Middle frontal gyrus (tissue), 1 donor: ENCODE results near the gene EXTL1.
A peak's percentile ranks its signal among the peaks of the same experiment; 100 is the strongest.

Experiments used
- DNase-seq: peaks from one replicate; pipeline ENCODE4 v3.0.0-alpha.2; 2015; ENCODE audit warnings: low spot score; ENCODE audit errors: extremely low spot score

The EXTL1 gene

GRCh38 chr1:26023826-26024225 is 2.3 kb downstream of the EXTL1 start:
- no peak for DNase-seq

DNA sequence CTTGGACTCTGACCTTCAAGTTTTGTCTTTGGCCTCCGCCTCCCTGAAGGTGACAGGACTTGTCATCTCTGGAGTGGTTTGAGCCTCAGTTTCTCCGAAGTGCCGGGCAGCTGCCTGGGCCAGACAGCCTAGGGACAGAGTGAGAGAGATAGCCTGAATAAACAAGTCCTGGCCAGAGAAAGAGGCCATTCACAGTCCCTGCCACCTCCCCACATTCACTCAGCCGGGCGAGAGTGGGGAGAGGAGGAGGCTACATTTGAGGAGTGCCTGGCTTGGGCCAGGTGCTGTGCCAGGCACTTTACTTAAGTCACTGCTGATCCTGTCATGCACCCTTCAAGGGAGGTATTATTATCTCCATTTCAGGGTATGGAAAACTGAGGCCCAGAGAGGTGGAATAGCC is 3.5 kb downstream of the EXTL1 start:
- DNase-seq, result no peak

DNA sequence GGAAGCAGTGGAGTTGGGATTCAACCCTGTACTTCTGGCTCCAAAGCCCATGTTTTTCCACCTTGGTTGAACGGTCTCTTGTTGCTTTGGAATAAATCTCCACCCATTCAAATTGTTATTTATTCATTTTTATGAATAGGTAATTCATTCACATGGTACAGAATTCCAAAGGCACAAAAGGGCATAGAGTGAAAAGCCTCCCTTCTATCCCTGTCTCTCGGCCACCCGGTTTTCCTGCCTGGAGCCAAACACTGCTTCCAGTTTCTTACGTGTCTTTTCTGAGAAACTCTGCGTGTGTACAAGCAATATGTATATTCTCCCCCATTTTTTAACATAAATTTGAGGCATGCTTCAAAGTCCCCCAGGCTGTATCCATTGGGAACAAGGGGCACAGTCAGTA is 3.9 kb downstream of the EXTL1 start:
- no peak for DNase-seq

GRCh38 chr1:26027716-26028489 is 6.3 kb downstream of the EXTL1 start:
- no peak for DNase-seq

- no peak for DNase-seq
Measured at GRCh38 chr1:26028490-26028980, 7.0 kb downstream of the EXTL1 start.

DNA sequence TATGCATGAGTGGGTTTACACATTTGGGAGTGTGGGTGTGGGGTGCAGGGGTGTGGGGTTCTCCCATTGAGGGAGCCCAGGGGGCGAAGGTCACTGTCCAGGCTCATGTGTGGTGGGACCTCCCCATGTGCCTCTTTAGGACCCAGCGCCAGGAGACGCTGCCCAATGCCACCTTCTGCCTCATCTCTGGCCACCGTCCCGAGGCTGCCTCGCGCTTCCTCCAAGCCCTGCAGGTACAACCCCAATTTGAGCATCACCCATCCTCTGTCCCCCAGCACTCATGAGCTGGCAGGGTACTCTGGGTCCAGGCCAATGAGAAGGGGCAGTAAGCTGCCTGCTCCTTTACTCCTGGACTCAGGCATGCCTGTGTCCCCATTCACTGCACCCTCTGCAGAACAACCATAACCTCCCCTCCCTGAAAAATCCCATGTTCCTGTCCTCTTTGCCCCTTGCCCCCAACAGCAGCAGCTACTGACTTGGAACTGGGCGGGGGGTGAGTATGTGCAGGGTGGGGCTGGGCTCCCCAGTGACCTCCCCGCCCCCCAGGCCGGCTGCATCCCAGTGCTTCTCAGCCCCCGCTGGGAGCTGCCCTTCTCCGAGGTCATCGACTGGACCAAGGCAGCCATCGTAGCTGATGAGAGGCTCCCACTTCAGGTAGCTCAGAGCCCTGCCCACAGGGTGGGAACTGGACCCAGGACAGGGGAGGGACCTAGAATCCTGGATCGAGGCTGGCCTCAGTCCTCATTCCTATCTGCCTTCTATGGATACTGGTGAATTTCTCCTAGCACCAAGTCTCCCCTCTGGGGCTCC is 7.7 kb downstream of the EXTL1 start:
- no peak for DNase-seq

DNA sequence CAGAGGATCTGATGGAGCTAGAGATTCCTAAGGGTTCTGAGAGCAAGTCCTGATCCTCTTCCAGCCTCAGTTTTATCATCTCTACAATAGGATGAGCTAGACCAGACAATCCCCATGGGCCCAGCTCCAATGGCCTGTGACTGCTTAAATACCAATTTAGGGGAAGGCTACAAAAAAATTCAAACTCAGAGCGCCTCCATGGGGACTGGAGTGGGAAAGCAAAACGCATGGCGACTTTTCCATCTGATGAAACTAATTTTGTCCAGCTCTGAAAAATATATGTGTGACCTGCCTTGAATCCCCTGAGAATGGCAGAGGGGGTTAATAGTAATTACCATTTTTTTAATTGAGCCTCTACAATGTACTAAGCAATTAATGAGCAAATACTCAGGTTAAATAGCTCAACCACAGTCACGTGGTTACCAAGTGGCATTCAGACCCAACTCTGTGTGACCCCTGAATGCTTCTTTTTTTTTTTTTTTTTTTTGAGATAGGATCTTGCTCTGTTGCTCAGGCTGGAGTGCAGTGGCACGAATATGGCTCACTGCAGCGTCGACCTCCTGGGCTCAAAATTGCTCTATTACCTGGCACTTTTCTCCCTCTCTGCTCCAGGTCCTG is 8.4 kb downstream of the EXTL1 start:
- DNase-seq, result no peak

DNA sequence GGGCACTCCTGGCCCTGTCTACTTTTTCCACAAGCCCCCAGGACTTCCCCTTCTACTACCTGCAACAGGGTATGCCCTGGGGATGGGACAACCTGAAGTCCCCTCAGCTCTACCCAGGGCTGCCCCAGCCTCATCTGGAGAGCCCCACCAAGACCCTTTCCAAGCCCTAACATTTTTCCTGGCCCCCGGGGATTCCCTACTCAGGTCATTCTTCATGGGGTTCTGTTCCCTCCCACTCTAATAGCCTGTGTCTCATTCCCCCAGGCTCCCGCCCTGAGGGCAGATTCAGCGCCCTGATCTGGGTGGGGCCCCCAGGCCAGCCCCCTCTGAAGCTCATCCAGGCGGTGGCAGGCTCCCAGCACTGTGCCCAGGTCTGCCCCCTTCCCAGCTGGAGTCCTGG is 9.6 kb downstream of the EXTL1 start:
- DNase-seq, result no peak

DNA sequence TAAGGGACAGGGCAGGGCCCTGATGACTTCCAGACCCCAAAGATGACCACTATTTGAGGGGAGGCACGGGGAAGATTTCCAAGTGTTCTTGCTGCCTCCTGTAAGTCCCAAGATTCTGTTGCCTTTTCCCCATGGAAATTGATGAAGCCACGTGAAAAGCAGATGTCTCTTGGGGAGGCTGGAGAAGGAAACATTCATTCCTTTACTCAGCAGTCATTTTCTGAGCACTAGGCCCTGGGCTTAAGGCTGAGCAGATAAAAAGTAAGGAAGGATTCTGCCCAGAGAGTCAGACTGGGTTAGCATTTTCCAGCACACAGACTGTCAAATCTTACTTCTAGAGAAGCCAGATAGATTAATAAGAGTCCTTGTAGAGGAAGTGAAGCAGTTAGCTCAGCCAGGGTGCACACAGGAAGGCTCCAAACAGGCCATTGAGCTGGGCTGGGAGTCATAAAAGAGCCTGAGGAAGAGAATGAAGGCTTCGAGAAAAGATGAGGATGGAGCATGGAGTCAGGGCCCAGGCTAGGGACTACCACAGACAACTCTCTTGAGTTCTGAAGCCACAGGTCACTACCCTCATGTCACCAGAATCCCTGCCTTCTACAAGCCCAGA is 10.1 kb downstream of the EXTL1 start:
- no peak for DNase-seq

DNA sequence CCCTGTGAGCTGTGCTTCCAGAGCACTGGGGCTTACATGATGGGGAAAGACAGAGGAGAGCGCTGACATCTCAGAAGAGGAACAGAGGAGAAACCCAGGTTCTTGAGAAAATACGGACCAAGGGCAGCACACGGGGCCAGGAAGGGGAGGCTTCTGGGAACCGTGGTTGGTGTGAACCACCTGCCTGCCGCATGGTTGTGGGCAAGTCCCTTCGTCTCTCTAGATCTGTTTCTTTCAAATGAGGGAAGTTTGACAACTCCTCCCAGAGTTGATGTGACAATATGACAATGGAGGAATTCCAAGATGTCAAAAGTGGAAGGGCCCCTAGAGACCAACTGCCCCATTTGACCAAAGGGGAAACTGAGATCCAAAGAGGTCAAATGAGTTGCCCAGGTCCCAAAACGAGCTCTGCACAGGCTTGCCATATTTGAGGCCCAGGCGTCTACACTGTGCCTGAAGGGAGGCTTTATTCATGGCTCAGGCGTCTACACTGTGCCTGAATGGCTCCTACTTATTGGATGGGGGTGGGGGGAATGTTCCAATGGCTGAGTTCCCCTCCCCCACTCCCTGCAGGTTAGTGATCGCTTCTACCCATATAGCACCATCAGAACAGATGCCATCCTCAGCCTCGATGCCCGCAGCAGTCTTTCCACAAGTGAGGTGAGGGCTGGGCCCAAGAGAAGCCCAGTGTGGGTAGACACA is 11.2 kb downstream of the EXTL1 start:
- DNase-seq, result no peak

- no peak for DNase-seq
Measured at GRCh38 chr1:26034504-26035202, 13.1 kb downstream of the EXTL1 start.

GRCh38 chr1:26035203-26035958 is 13.8 kb downstream of the EXTL1 start:
- DNase-seq, result peak; percentile 82

GRCh38 chr1:26035959-26036755 is 14.6 kb downstream of the EXTL1 start:
- peak; percentile 75 for DNase-seq

GRCh38 chr1:26036756-26037281 is 15.2 kb downstream of the EXTL1 start:
- no peak for DNase-seq

GRCh38 chr1:26037904-26038303 is 16.3 kb downstream of the EXTL1 start:
- no peak for DNase-seq

DNA sequence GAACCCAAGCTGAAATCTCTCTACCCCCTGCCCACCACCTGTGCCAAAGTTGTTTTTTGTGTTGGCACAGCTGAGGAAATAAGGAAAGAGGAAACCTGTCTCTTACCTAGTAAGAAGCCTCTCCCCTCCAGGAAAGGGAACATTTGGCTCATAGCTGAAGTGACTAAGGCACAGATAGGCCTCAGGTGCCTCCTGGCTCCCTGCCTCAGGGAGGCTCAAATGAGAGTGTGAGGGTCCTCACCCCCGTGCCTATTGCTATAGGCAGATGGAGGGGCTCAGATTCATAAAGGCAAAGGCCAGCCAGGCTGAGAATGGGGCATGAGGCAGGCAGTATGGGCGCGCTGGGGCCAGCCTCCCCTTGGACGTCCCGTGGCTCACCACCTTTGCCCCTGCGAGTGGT is 16.9 kb downstream of the EXTL1 start:
- DNase-seq, result no peak

DNA sequence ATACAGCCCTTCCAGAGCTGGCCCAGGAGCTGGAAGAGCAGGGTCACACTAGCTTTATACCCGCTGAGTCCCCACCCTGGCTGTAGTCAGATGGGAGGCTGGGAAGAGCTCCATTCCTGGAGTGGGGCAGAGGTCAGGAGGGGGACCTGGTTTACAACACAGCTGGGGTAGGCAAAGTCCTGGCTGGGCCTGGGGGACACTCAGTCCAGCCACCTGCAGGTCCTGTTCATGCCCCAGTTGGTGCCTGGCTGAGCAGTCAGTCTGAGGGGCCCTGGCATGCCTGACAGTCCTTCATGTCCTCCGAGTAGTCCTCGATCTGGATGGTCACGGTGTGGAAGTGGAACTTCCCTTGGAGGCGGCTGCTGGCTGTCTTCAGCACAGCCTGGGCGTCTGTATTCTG is 17.3 kb downstream of the EXTL1 start:
- DNase-seq, result no peak

- DNase-seq, result no peak
Measured at GRCh38 chr1:26041401-26041800, 19.8 kb downstream of the EXTL1 start.

DNA sequence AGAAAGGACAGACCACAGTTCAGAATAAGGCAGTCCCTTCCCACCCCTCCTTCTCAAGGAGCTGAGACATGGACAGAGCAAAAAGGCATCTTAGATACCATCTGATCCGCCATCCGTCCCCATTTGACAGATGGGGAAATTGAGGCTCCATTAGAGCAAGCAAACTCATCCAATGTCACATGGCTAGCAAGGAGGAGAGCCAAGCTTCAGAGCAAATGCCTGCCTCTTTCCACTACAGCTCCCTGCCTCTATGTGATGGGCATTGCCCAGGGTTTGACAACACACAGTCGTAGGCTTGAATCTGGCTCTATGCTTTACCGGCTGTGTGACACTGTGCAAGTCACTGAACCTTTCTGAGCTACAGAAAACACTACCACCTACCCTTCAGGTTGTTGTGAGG is 20.4 kb downstream of the EXTL1 start:
- no peak for DNase-seq
